Esophagus squamous epithelium (tissue), 4 donors: ENCODE results near the gene GAB3.

Experiments used
- CTCF ChIP-seq, 6 experiments: fragments of 450-650 bp in 4 of 6; fragments of 200-600 bp in 2 of 6; sonication (generic) in 2 of 6; IDR thresholded peaks; one replicate each; pipeline ENCODE4 v1.5.1; 2016 to 2019; ENCODE audit warnings: antibody characterized with exemption in 6 of 6, mild to moderate bottlenecking in 4 of 6, moderate library complexity in 4 of 6
- POLR2A ChIP-seq, 4 donors: fragments of 450-650 bp; IDR thresholded peaks; one replicate each; pipeline ENCODE4 v1.6.1; 2017; ENCODE audit warnings: antibody characterized with exemption in 4 of 4, mild to moderate bottlenecking in 4 of 4, moderate library complexity in 3 of 4

GRCh38 chrX:154717824-154718223, 33.1 kb downstream of the GAB3 start:
- TF ChIP-seq CTCF (IDR thresholded peaks at IDR 0.05): no peak
- TF ChIP-seq POLR2A (IDR thresholded peaks at IDR 0.05): no peak
